GM12878 (cell line): Measurements from ENCODE around the gene MGA. TPM values are rescaled to one million over a fixed set of nuclear protein-coding genes. Genes with fewer than 3 reads are reported as not detected.

Experiments used
- ATAC-seq: fragments of 200-7000 bp; cut with Tn5 transposase; 3 replicates; pipeline ENCODE4 v1.9.1; 2020; ENCODE audit warnings: mild to moderate bottlenecking, moderate library complexity
- BruUV-seq: library from RNA; stranded (reverse); fragments of 400-500 nt; replicated peaks from 2 replicates; lab custom pipeline; 2021; lab: Mats Ljungman, UMichigan
- CTCF ChIA-PET: fragments of 300-600 bp; sonication (Branson Sonifier 250); formaldehyde crosslinking; extraction: SDS; loops from one replicate; lab custom pipeline; 2021; ENCODE audit warnings: inconsistent platforms; lab: Yijun Ruan, JAX
- POLR2A ChIA-PET: fragments of 350-600 bp; formaldehyde crosslinking; extraction: SDS; loops from one replicate; lab custom pipeline; 2021; ENCODE audit warnings: inconsistent platforms; lab: Charles Lee
- RAD21 ChIA-PET: fragments of 300-600 bp; sonication (Branson Sonifier 250); formaldehyde crosslinking; loops from one replicate; lab custom pipeline; 2023; ENCODE audit warnings: antibody characterized with exemption; ENCODE audit not compliant: unreplicated experiment; lab: Charles Lee
- SMC1A ChIA-PET: fragments of 300-600 bp; sonication (Branson Sonifier 250); formaldehyde crosslinking; loops from one replicate; lab custom pipeline; 2023; ENCODE audit not compliant: unreplicated experiment, uncharacterized antibody; lab: Charles Lee
- DNase-seq: peaks from one replicate; pipeline ENCODE4 v3.0.0-alpha.2; 2011; ENCODE audit warnings: low read depth, low spot score
- FAIRE-seq: peaks from 3 replicates; lab custom pipeline; 2011; peaks lifted over from hg19 to GRCh38; lab: Jason Lieb, UNC
- H2AFZ ChIP-seq: 2 replicates; pipeline ENCODE4 v1.6.0; 2011; ENCODE audit warnings: low read depth, low read length, control low read depth; ENCODE audit not compliant: control insufficient read depth
- H3K27ac ChIP-seq: 2 replicates; pipeline ENCODE4 v1.5.1; 2011; ENCODE audit warnings: control low read depth; ENCODE audit not compliant: control insufficient read depth, insufficient read depth
- H3K27me3 ChIP-seq, 2 experiments: replicated peaks in 1 of 2; 2 replicates each; pipeline versions ENCODE4 v1.6.0 to v1.6.1; 2011; ENCODE audit warnings: low read length in 1 of 2; ENCODE audit not compliant: control insufficient read depth in 2 of 2, insufficient read depth in 2 of 2
- H3K36me3 ChIP-seq, 2 experiments: 2 replicates each; pipeline ENCODE4 v1.5.1; 2011; ENCODE audit warnings: low read length in 1 of 2; ENCODE audit not compliant: control insufficient read depth in 2 of 2, insufficient read depth in 2 of 2
- H3K4me1 ChIP-seq: 2 replicates; pipeline ENCODE4 v1.6.1; 2011; ENCODE audit warnings: mild to moderate bottlenecking, low read length, moderate library complexity, mixed read lengths; ENCODE audit not compliant: control insufficient read depth, insufficient read depth
- H3K4me2 ChIP-seq: 2 replicates; pipeline ENCODE4 v1.6.0; 2011; ENCODE audit warnings: control low read depth; ENCODE audit not compliant: control insufficient read depth, insufficient read depth
- H3K4me3 ChIP-seq: fragments of 200-600 bp; sonication (generic); 2 replicates; pipeline ENCODE4 v1.5.1; 2016
- H3K79me2 ChIP-seq: 2 replicates; pipeline ENCODE4 v1.6.0; 2011; ENCODE audit warnings: low read length; ENCODE audit not compliant: control insufficient read depth, insufficient read depth
- H3K9ac ChIP-seq: 2 replicates; pipeline ENCODE4 v1.8.0; 2011; ENCODE audit warnings: low read length, control low read depth, mixed read lengths; ENCODE audit not compliant: control insufficient read depth, insufficient read depth
- H3K9me3 ChIP-seq: replicated peaks from 3 replicates; pipeline ENCODE4 v1.5.1; 2011; ENCODE audit warnings: mild to moderate bottlenecking, low read length; ENCODE audit not compliant: control insufficient read depth, insufficient read depth
- H4K20me1 ChIP-seq: 2 replicates; pipeline ENCODE4 v1.6.0; 2011; ENCODE audit not compliant: control insufficient read depth, insufficient read depth
- BCL11A ChIP-seq: IDR thresholded peaks from 2 replicates; pipeline ENCODE4 v1.6.1; 2011; ENCODE audit warnings: low read depth, low read length
- BHLHE40 ChIP-seq, 2 experiments: fragments of 450-650 bp in 1 of 2; IDR thresholded peaks; 2 replicates each; pipeline ENCODE4 v1.6.1; 2011 to 2017; ENCODE audit warnings: low read depth in 2 of 2, borderline replicate concordance in 1 of 2, improper control_type of control experiment in 1 of 2, low read length in 1 of 2, mild to moderate bottlenecking in 1 of 2
- BRCA1 ChIP-seq: IDR thresholded peaks from 2 replicates; pipeline ENCODE4 v1.6.1; 2011; ENCODE audit warnings: low read depth, low read length, improper control_type of control experiment
- CEBPB ChIP-seq, 2 experiments: fragments of 150-350 bp in 1 of 2; IDR thresholded peaks; 2 replicates each; pipeline ENCODE4 v1.6.1; 2012 to 2014; ENCODE audit warnings: low read depth in 2 of 2, low read length in 2 of 2, borderline replicate concordance in 1 of 2, inconsistent platforms in 1 of 2
- CHD2 ChIP-seq: IDR thresholded peaks from 2 replicates; pipeline ENCODE4 v1.6.1; 2011; ENCODE audit warnings: low read depth, low read length, improper control_type of control experiment, borderline replicate concordance
- CREM ChIP-seq: IDR thresholded peaks from 2 replicates; pipeline ENCODE4 v1.6.1; 2014; ENCODE audit warnings: antibody characterized with exemption, low read depth
- FOXM1 ChIP-seq: IDR thresholded peaks from 2 replicates; pipeline ENCODE4 v1.6.1; 2012; ENCODE audit warnings: low read depth, mild to moderate bottlenecking, inconsistent platforms, low read length, moderate library complexity
- NR2F1 ChIP-seq: fragments of 450-650 bp; conservative IDR thresholded peaks from 2 replicates; pipeline ENCODE4 v1.6.1; 2017; ENCODE audit warnings: mild to moderate bottlenecking
- NRF1 ChIP-seq: conservative IDR thresholded peaks from 2 replicates; pipeline ENCODE4 v1.6.1; 2011; ENCODE audit warnings: mild to moderate bottlenecking, low read depth, low read length, improper control_type of control experiment
- PAX8 ChIP-seq: fragments of 450-650 bp; IDR thresholded peaks from 2 replicates; pipeline ENCODE4 v1.6.1; 2017; ENCODE audit warnings: mild to moderate bottlenecking, moderate library complexity
- RCOR1 ChIP-seq: conservative IDR thresholded peaks from 2 replicates; pipeline ENCODE4 v1.6.1; 2012; ENCODE audit warnings: low read depth, low read length, improper control_type of control experiment
- YBX1 ChIP-seq: fragments of 450-650 bp; IDR thresholded peaks from 2 replicates; pipeline ENCODE4 v1.6.1; 2016; ENCODE audit warnings: antibody characterized with exemption
- YY1 ChIP-seq: IDR thresholded peaks from 2 replicates; pipeline ENCODE4 v1.6.1; 2011; ENCODE audit warnings: low read depth, mild to moderate bottlenecking, low read length
- ZNF622 ChIP-seq: fragments of 450-650 bp; IDR thresholded peaks from 2 replicates; pipeline ENCODE4 v1.6.1; 2017; ENCODE audit warnings: mild to moderate bottlenecking, inconsistent platforms
- WGBS: methylation state at CpG from one replicate; pipeline ENCODE4 v1.1.6; 2016; ENCODE audit warnings: low lambda C conversion rate; ENCODE audit not compliant: insufficient replicate concordance, insufficient coverage; ENCODE audit errors: missing lambda C conversion rate; 5-methylcytosine and 5-hydroxymethylcytosine counted together
- in situ Hi-C: fragments of 300-500 bp; cut with MboI; formaldehyde crosslinking; loops from 9 replicates; pipeline ENCODE4 v1.14.3; 2018; ENCODE audit warnings: mixed read lengths
- intact Hi-C: fragments of 100-400 bp; cut with micrococcal nuclease; formaldehyde crosslinking; loops from one replicate; pipeline ENCODE4 v1.14.2; 2022; ENCODE audit not compliant: unreplicated experiment
- polyA plus RNA-seq, 11 experiments: library from polyadenylated mRNA; depleted of rRNA in 4 of 11; unstranded in 6 of 11; stranded (reverse) in 5 of 11; fragments of >200 nt; fragmentation: Nextera tagmentation in 4 of 11; fragmentation: Illumina TruSeq in 1 of 11; extraction: Ambion mirVana in 4 of 11; extraction: Trizol in 1 of 11; gene quantifications; 1 replicate in 1 of 11; 2 replicates in 10 of 11; pipeline versions ENCODE4 v1.2.1 to v1.2.3, GENCODE V29; 2011 to 2016; ENCODE audit warnings: inconsistent platforms in 2 of 11, missing spikeins in 2 of 11, low read depth in 1 of 11
- total RNA-seq, 4 experiments: library from RNA; depleted of rRNA in 3 of 4; stranded (reverse); fragments of >200 nt in 3 of 4; fragmentation: Illumina TruSeq in 1 of 4; extraction: Trizol in 1 of 4; gene quantifications; 2 replicates each; pipeline versions ENCODE4 v1.2.1 to v1.2.3, GENCODE V29; 2013 to 2021
- TF ChIP-seq, protein P1 (sequence below), 3 experiments: IDR thresholded peaks in 2 of 3; conservative IDR thresholded peaks in 1 of 3; 2 replicates each; pipeline ENCODE4 v1.5.1; 2011; ENCODE audit warnings: low read depth in 3 of 3, low read length in 3 of 3, mild to moderate bottlenecking in 3 of 3, control low read depth in 2 of 3, moderate library complexity in 2 of 3, inconsistent platforms in 1 of 3, mixed read lengths in 1 of 3; ENCODE audit not compliant: control insufficient read depth in 2 of 3, insufficient read depth in 1 of 3; ENCODE audit errors: extremely low read depth in 1 of 3

MGA gene
- total and polyA plus RNA-seq, 10 of the 15 experiments (the other 5 are each of a cell fraction or from before 2014, with no cell fraction given) = 2.6 to 29.6 (median 17.0) TPM

GRCh38 chr15:41819455-41820050, 159.3 kb downstream of the MGA start:
- no peaks in the 10 kb centered on the region for H3K27me3 ChIP-seq
- no TSS peak for BruUV-seq
- no peak for FAIRE-seq

GRCh38 chr15:41820791-41821423, 160.7 kb downstream of the MGA start:
- Histone ChIP-seq H3K4me2 (no peak overlapping the region), H3K4me1 (no peaks in the 10 kb centered on the region), H3K9ac (no peak overlapping the region), H3K36me3 (peaks cover 5 to 18% of the 10 kb centered on the region in 2 experiments; a peak in 3 of 4 replicates), H3K27me3 (no peaks in the 10 kb centered on the region), H4K20me1 (no peaks in the 10 kb centered on the region), H3K27ac (no peak overlapping the region), H3K4me3 (no peak overlapping the region), H3K9me3 (no peaks in the 10 kb centered on the region), H2AFZ (no peak overlapping the region), H3K79me2 (no peaks in the 10 kb centered on the region)
- in situ Hi-C loops = no loop called here
- no peak for DNase-seq
- 81% methylated on average over 6 of the region's 6 CpGs for WGBS
- RAD21 ChIA-PET = interaction anchor here (1.2 to 2.2 kb wide), 3 partner anchors 9 to 47 kb away, joined by 3 to 11 read pairs (median 4); partner anchors contain the start of gene MAPKBP1
- FAIRE-seq = no peak
- BruUV-seq = no TSS peak
- CTCF ChIA-PET = interaction anchor here (1.1 to 2.4 kb wide), 2 partner anchors 10 to 53 kb away, joined by 4 to 6 read pairs; no protein-coding TSS in a partner anchor
- intact Hi-C loops = no loop called here
- POLR2A ChIA-PET = no interaction called here
- SMC1A ChIA-PET = interaction anchor here (1.4 kb wide), 1 partner anchor 47 kb away, joined by 3 read pairs; the partner anchor contains the start of gene MAPKBP1
- ATAC-seq = no peak
- no peak for TF ChIP-seq YBX1
- TF ChIP-seq CHD2 = no peak
- no peak for TF ChIP-seq BRCA1
- no peak for TF ChIP-seq ZNF622
- TF ChIP-seq NR2F1 = no peak
- TF ChIP-seq, protein P1, sequence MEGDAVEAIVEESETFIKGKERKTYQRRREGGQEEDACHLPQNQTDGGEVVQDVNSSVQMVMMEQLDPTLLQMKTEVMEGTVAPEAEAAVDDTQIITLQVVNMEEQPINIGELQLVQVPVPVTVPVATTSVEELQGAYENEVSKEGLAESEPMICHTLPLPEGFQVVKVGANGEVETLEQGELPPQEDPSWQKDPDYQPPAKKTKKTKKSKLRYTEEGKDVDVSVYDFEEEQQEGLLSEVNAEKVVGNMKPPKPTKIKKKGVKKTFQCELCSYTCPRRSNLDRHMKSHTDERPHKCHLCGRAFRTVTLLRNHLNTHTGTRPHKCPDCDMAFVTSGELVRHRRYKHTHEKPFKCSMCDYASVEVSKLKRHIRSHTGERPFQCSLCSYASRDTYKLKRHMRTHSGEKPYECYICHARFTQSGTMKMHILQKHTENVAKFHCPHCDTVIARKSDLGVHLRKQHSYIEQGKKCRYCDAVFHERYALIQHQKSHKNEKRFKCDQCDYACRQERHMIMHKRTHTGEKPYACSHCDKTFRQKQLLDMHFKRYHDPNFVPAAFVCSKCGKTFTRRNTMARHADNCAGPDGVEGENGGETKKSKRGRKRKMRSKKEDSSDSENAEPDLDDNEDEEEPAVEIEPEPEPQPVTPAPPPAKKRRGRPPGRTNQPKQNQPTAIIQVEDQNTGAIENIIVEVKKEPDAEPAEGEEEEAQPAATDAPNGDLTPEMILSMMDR (IDR thresholded peaks at IDR 0.05 in 2 of 3, conservative IDR thresholded peaks at IDR 0.05 in 1 of 3; ENCODE audit: control insufficient read depth in 2 of 3, extremely low read depth in 1 of 3, insufficient read depth in 1 of 3, low read depth in 3 of 3, low read length in 3 of 3) = no peak
- TF ChIP-seq NRF1 = no peak
- no peak for TF ChIP-seq CEBPB (IDR thresholded peaks at IDR 0.05; ENCODE audit: borderline replicate concordance in 1 of 2, low read depth in 2 of 2, low read length in 2 of 2)
- no peak for TF ChIP-seq BCL11A
- TF ChIP-seq CREM = no peak
- TF ChIP-seq FOXM1 = no peak

More at GRCh38 chr15:41819455-41820050, 159.3 kb downstream of the MGA start:
- RAD21 ChIA-PET = interaction anchor here (2.2 kb wide), 1 partner anchor 46 kb away, joined by 11 read pairs; the partner anchor contains the start of gene MAPKBP1
- H3K4me2 ChIP-seq = no peak overlapping the region
- intact Hi-C loops (loop anchor here (10.0 kb wide), 1 partner anchor 125 kb away; no protein-coding TSS in a partner anchor), in situ Hi-C loops (no loop called here)
- H3K79me2 ChIP-seq = no peaks in the 10 kb centered on the region
- CTCF ChIA-PET = interaction anchor here (2.4 kb wide), 1 partner anchor 8 kb away, joined by 6 read pairs; no protein-coding TSS in a partner anchor
- H3K27ac ChIP-seq = no peak overlapping the region
- no peaks in the 10 kb centered on the region for H3K9me3 ChIP-seq
- H2AFZ ChIP-seq = no peak overlapping the region
- DNase-seq (no peak), ATAC-seq (no peak)
- peaks cover 3 to 20% of the 10 kb centered on the region in 2 experiments; a peak in 3 of 4 replicates for H3K36me3 ChIP-seq
- POLR2A ChIA-PET = interaction anchor here (0.7 kb wide), 1 partner anchor 318 kb away, joined by 3 read pairs; no protein-coding TSS in a partner anchor
- H3K4me1 ChIP-seq = no peaks in the 10 kb centered on the region
- SMC1A ChIA-PET = interaction anchor here (1.4 kb wide), 1 partner anchor 46 kb away, joined by 3 read pairs; the partner anchor contains the start of gene MAPKBP1
- H3K9ac ChIP-seq = no peak overlapping the region
- no peaks in the 10 kb centered on the region for H4K20me1 ChIP-seq
- TF ChIP-seq BHLHE40 (IDR thresholded peaks at IDR 0.05; ENCODE audit: borderline replicate concordance in 1 of 2, low read depth in 2 of 2, low read length in 1 of 2) (no peak), CHD2 (no peak), PAX8 (no peak), YY1 (no peak), RCOR1 (no peak)
- 80% methylated on average over 9 of the region's 9 CpGs for WGBS
- no peak overlapping the region for H3K4me3 ChIP-seq
